K562 (cell line): ENCODE data around the gene LRP1. TPM values are rescaled to one million over a fixed set of nuclear protein-coding genes. Genes with fewer than 3 reads are reported as not detected.

Experiments used
- ATAC-seq: fragments of 200-7000 bp; cut with Tn5 transposase; 3 replicates; pipeline ENCODE4 v1.9.1; 2020; ENCODE audit warnings: moderate library complexity
- BruUV-seq: library from RNA; stranded (reverse); fragments of 400-500 nt; replicated peaks from 2 replicates; lab custom pipeline; 2021; lab: Mats Ljungman, UMichigan
- CTCF ChIA-PET: fragments of 300-600 bp; formaldehyde crosslinking; extraction: SDS; loops from one replicate; lab custom pipeline; 2021; ENCODE audit warnings: low intra/inter-chr PET ratio; lab: Yijun Ruan, JAX
- POLR2A ChIA-PET: fragments of 300-600, 350-650 bp; sonication (Branson Sonifier 250); formaldehyde crosslinking; extraction: SDS; loops from one replicate; lab custom pipeline; 2021; ENCODE audit warnings: antibody characterized with exemption, inconsistent platforms; lab: Yijun Ruan, JAX
- DNase-seq, 4 experiments: peaks; one replicate each; pipeline versions ENCODE4 v3.0.0 to v3.0.0-alpha.2; 2011 to 2018; ENCODE audit warnings: low spot score in 3 of 4, mixed read lengths in 3 of 4; ENCODE audit errors: extremely low read depth in 1 of 4
- FAIRE-seq: peaks from 2 replicates; lab custom pipeline; 2011; peaks lifted over from hg19 to GRCh38; lab: Jason Lieb, UNC
- H2AFZ ChIP-seq: 2 replicates; pipeline ENCODE4 v1.6.0; 2011; ENCODE audit warnings: low read depth, low read length, control low read depth, inconsistent platforms
- H3K27ac ChIP-seq: fragments of 200-600 bp; 3 replicates; pipeline ENCODE4 v1.8.0; 2011; ENCODE audit warnings: low read depth, mild to moderate bottlenecking, control low read depth, inconsistent platforms, low read length, moderate library complexity, mixed read lengths; ENCODE audit errors: extremely low read depth
- H3K27me3 ChIP-seq, 2 experiments: fragments of 300-600 bp in 1 of 2; 2 replicates in 1 of 2; 3 replicates in 1 of 2; pipeline versions ENCODE4 v1.6.0 to v1.8.0; 2011; ENCODE audit warnings: inconsistent platforms in 2 of 2, low read length in 2 of 2, mild to moderate bottlenecking in 1 of 2, mixed read lengths in 1 of 2, moderate library complexity in 1 of 2; ENCODE audit not compliant: control insufficient read depth in 2 of 2, insufficient read depth in 2 of 2
- H3K36me3 ChIP-seq: fragments of 300-600 bp; 3 replicates; pipeline ENCODE4 v1.8.0; 2011; ENCODE audit warnings: mild to moderate bottlenecking, low read length, inconsistent platforms; ENCODE audit not compliant: control insufficient read depth, insufficient read depth
- H3K4me1 ChIP-seq, 2 experiments: fragments of 200-600 bp in 1 of 2; replicated peaks in 1 of 2; 2 replicates in 1 of 2; 3 replicates in 1 of 2; pipeline versions ENCODE4 v1.5.1 to v1.8.0; 2011; ENCODE audit warnings: inconsistent platforms in 2 of 2, low read length in 2 of 2, mild to moderate bottlenecking in 1 of 2, mixed read lengths in 1 of 2, moderate library complexity in 1 of 2; ENCODE audit not compliant: control insufficient read depth in 2 of 2, insufficient read depth in 2 of 2
- H3K4me2 ChIP-seq: 2 replicates; pipeline ENCODE4 v1.6.1; 2011; ENCODE audit warnings: low read length, control low read depth, inconsistent platforms, mixed read lengths; ENCODE audit not compliant: insufficient read depth
- H3K4me3 ChIP-seq: fragments of 200-600 bp; sonication (generic), shearing (Covaris generic); 2 replicates; pipeline ENCODE4 v1.5.1; 2016; ENCODE audit warnings: control low read depth, inconsistent platforms
- H3K79me2 ChIP-seq: fragments of 200-600 bp; 3 replicates; pipeline ENCODE4 v1.8.0; 2011; ENCODE audit warnings: low read length, inconsistent platforms; ENCODE audit not compliant: control insufficient read depth, insufficient read depth
- H3K9ac ChIP-seq, 2 experiments: 2 replicates each; pipeline versions ENCODE4 v1.6.0 to v1.6.1; 2011; ENCODE audit warnings: low read depth in 2 of 2, low read length in 2 of 2, control low read depth in 1 of 2, inconsistent platforms in 1 of 2, mild to moderate bottlenecking in 1 of 2, mixed read lengths in 1 of 2; ENCODE audit not compliant: insufficient read depth in 1 of 2
- H3K9me1 ChIP-seq: one replicate; pipeline ENCODE4 v1.6.0; 2011; ENCODE audit warnings: inconsistent platforms, mild to moderate bottlenecking, low read length, moderate library complexity; ENCODE audit not compliant: control insufficient read depth, insufficient read depth
- H3K9me3 ChIP-seq: replicated peaks from 2 replicates; pipeline ENCODE4 v1.5.1; 2011; ENCODE audit warnings: low read depth, low read length, inconsistent platforms; ENCODE audit not compliant: control insufficient read depth, insufficient read depth
- H4K20me1 ChIP-seq: replicated peaks from 2 replicates; pipeline ENCODE4 v1.6.1; 2011; ENCODE audit warnings: low read length, inconsistent platforms, mixed read lengths; ENCODE audit not compliant: control insufficient read depth, insufficient read depth
- GTF2A2 ChIP-seq: IDR thresholded peaks from 2 replicates; pipeline ENCODE4 v1.6.1; 2016; ENCODE audit warnings: mild to moderate bottlenecking, missing genetic modification characterization, missing compliant biosample characterization
- GTF2E2 ChIP-seq: fragments of 200-800 bp; sonication (Bioruptor generic); IDR thresholded peaks from 2 replicates; pipeline ENCODE4 v1.6.1; 2016; ENCODE audit warnings: missing genetic modification characterization, missing compliant biosample characterization
- MYBL2 ChIP-seq, 2 experiments: fragments of 450-650 bp in 1 of 2; sonication (generic) in 1 of 2; formaldehyde crosslinking in 1 of 2; IDR thresholded peaks; 2 replicates each; pipeline versions ENCODE4 v1.6.1 to v1.8.1; 2017 to 2022; ENCODE audit warnings: borderline replicate concordance in 1 of 2, inconsistent platforms in 1 of 2, low read depth in 1 of 2, mild to moderate bottlenecking in 1 of 2, missing genetic modification reagents in 1 of 2, moderate library complexity in 1 of 2
- SMARCA4 ChIP-seq: fragments of 450-650 bp; IDR thresholded peaks from 2 replicates; pipeline ENCODE4 v1.6.1; 2016
- ZNF175 ChIP-seq: fragments of 200-800 bp; sonication (Bioruptor generic); IDR thresholded peaks from 2 replicates; pipeline ENCODE4 v1.6.1; 2016; ENCODE audit warnings: low read depth, mild to moderate bottlenecking, missing genetic modification characterization, missing compliant biosample characterization
- WGBS: fragments of 100-300 bp; shearing (Covaris generic); methylation state at CpG from one replicate; pipeline ENCODE4 v1.1.6; 2016; ENCODE audit warnings: low coverage, mixed read lengths; ENCODE audit not compliant: insufficient coverage; ENCODE audit errors: missing lambda C conversion rate; 5-methylcytosine and 5-hydroxymethylcytosine counted together
- in situ Hi-C: fragments of 300-500 bp; cut with MboI; formaldehyde crosslinking; loops from 4 replicates; pipeline ENCODE4 v1.15.0; 2018; ENCODE audit warnings: inconsistent platforms, mixed read lengths
- intact Hi-C: fragments of 100-400 bp; cut with micrococcal nuclease; formaldehyde crosslinking; loops from 2 replicates; pipeline ENCODE4 v1.14.2; 2022
- polyA plus RNA-seq, 8 experiments: library from polyadenylated mRNA; depleted of rRNA in 4 of 8; stranded (reverse) in 5 of 8; unstranded in 3 of 8; fragments of >200 nt; fragmentation: Nextera tagmentation in 2 of 8; fragmentation: Illumina TruSeq in 1 of 8; extraction: Ambion mirVana in 2 of 8; extraction: Trizol in 1 of 8; gene quantifications; 2 replicates each; pipeline versions ENCODE4 v1.2.1 to v1.2.3, GENCODE V29; 2011 to 2014; ENCODE audit warnings: inconsistent platforms in 1 of 8, missing spikeins in 1 of 8
- total RNA-seq, 7 experiments: library from RNA; depleted of rRNA in 6 of 7; stranded (reverse); fragments of >200 nt in 6 of 7; fragmentation: Illumina TruSeq in 2 of 7; extraction: Trizol in 2 of 7; gene quantifications; 2 replicates each; pipeline versions ENCODE4 v1.2.1 to v1.2.3, GENCODE V29; 2011 to 2021; ENCODE audit warnings: low replicate concordance in 1 of 7

The LRP1 gene
- total and polyA plus RNA-seq, 9 of the 15 experiments (the other 6 are each of a cell fraction or from before 2014, with no cell fraction given), result 0.04 to 0.64 (median 0.19) TPM; not detected in 2

GRCh38 chr12:57141249-57141648 lies 13.0 kb downstream of the LRP1 start:
- peaks cover 0 to 11% of the 10 kb centered on the region in 2 experiments; a peak in 2 of 5 replicates for H3K27me3 ChIP-seq
- no peak overlapping the region for H2AFZ ChIP-seq
- FAIRE-seq (no peak), DNase-seq (no peak), ATAC-seq (no peak)
- 31% methylated on average over 8 of the region's 8 CpGs for WGBS
- ChIA-PET POLR2A (interaction anchor here (0.5 to 2.2 kb wide), 3 partner anchors 9 to 696 kb away, joined by 3 to 6 read pairs (median 3); partner anchors contain the start of gene LRP1), CTCF (no interaction called here)
- peak overlapping the region in 1 of 2 experiments; percentile 43; a peak in 2 of 4 replicates for H3K9ac ChIP-seq
- intact Hi-C loops, result no loop called here
- H3K4me1 ChIP-seq, result peaks cover 14 to 18% of the 10 kb centered on the region in 2 experiments; a peak in 3 of 5 replicates
- in situ Hi-C loops, result no loop called here
- no peak overlapping the region for H3K4me3 ChIP-seq
- H4K20me1 ChIP-seq, result 0 out of 2 replicates have a peak, but pooled peaks cover 3% of the 10 kb centered on the region
- H3K36me3 ChIP-seq, result no peaks in the 10 kb centered on the region
- no peaks in the 10 kb centered on the region for H3K9me3 ChIP-seq
- no peak overlapping the region for H3K27ac ChIP-seq
- no TSS peak for BruUV-seq
- H3K79me2 ChIP-seq, result no peaks in the 10 kb centered on the region
- TF ChIP-seq GTF2A2 (tag), result no peak
- TF ChIP-seq SMARCA4, result no peak
- no peak for TF ChIP-seq GTF2E2 (tag)
- TF ChIP-seq MYBL2 (IDR thresholded peaks at IDR 0.05; ENCODE audit: low read depth), result no peak
- no peak for TF ChIP-seq MYBL2 (CRISPR knock-in tag; IDR thresholded peaks at IDR 0.05; ENCODE audit: borderline replicate concordance)
- no peak for TF ChIP-seq ZNF175
- no peaks in the 10 kb centered on the region for H3K9me1 ChIP-seq
- no peak overlapping the region for H3K4me2 ChIP-seq
